Loucy (cell line): ENCODE measurements around the gene MUCL3.

Experiments
- EZH2phosphoT487 ChIP-seq: fragments of 200-600 bp; IDR thresholded peaks from 2 replicates; pipeline ENCODE4 v1.6.1; 2018; ENCODE audit warnings: antibody characterized with exemption, mild to moderate bottlenecking, moderate library complexity, borderline replicate concordance
- TF ChIP-seq, protein P1 (sequence below): fragments of 200-600 bp; sonication (generic); conservative IDR thresholded peaks from 2 replicates; pipeline ENCODE4 v1.5.1; 2014; ENCODE audit warnings: mild to moderate bottlenecking, antibody characterized with exemption, low read length

DNA sequence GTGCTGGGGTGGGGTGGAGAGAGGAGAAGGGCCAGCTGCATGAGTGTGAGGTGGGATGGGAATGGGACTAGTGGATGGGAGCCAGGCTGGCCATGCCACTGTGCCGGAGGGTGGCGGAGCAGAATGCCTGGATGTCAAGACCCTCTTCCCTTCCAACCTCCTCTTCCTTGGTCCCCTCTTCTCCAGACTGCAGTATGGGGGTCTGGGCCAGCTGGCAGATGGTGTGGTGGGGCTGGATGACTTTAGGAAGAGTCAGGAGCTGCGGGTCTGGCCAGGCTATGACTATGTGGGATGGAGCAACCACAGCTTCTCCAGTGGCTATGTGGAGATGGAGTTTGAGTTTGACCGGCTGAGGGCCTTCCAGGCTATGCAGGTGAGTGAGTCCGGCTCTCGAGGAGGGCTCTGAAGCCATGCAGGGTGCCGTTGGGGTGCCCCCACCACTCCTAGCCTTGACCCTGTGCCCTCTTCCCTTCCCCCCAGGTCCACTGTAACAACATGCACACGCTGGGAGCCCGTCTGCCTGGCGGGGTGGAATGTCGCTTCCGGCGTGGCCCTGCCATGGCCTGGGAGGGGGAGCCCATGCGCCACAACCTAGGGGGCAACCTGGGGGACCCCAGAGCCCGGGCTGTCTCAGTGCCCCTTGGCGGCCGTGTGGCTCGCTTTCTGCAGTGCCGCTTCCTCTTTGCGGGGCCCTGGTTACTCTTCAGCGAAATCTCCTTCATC is 48.8 kb upstream of the MUCL3 start:
- TF ChIP-seq, protein P1, sequence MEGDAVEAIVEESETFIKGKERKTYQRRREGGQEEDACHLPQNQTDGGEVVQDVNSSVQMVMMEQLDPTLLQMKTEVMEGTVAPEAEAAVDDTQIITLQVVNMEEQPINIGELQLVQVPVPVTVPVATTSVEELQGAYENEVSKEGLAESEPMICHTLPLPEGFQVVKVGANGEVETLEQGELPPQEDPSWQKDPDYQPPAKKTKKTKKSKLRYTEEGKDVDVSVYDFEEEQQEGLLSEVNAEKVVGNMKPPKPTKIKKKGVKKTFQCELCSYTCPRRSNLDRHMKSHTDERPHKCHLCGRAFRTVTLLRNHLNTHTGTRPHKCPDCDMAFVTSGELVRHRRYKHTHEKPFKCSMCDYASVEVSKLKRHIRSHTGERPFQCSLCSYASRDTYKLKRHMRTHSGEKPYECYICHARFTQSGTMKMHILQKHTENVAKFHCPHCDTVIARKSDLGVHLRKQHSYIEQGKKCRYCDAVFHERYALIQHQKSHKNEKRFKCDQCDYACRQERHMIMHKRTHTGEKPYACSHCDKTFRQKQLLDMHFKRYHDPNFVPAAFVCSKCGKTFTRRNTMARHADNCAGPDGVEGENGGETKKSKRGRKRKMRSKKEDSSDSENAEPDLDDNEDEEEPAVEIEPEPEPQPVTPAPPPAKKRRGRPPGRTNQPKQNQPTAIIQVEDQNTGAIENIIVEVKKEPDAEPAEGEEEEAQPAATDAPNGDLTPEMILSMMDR = no peak
- TF ChIP-seq EZH2phosphoT487 = no peak
